GM23248 (cell line): ENCODE measurements around the gene KCNQ5. TPM values are rescaled to one million over a fixed set of nuclear protein-coding genes. Genes with fewer than 3 reads are reported as not detected.

ENCODE experiments used
- DNase-seq: peaks from one replicate; pipeline ENCODE4 v3.0.0-alpha.2; 2015
- H2AFZ ChIP-seq: fragments of 200-600 bp; sonication (generic); 2 replicates; pipeline ENCODE4 v1.6.1; 2016; ENCODE audit warnings: antibody characterized with exemption
- H3F3A ChIP-seq: fragments of 200-600 bp; sonication (generic); 2 replicates; pipeline ENCODE4 v1.6.1; 2016; ENCODE audit warnings: mild to moderate bottlenecking, antibody characterized with exemption, mixed run types; ENCODE audit not compliant: insufficient read depth
- H3K27ac ChIP-seq: fragments of 200-600 bp; sonication (generic); 2 replicates; pipeline ENCODE4 v1.5.1; 2016; ENCODE audit warnings: mild to moderate bottlenecking
- H3K27me3 ChIP-seq: fragments of 200-600 bp; sonication (generic); replicated peaks from 2 replicates; pipeline ENCODE4 v1.6.1; 2016; ENCODE audit warnings: mild to moderate bottlenecking; ENCODE audit not compliant: insufficient read depth
- H3K36me3 ChIP-seq: fragments of 200-600 bp; sonication (generic); 2 replicates; pipeline ENCODE4 v1.6.1; 2016; ENCODE audit warnings: low read depth, mild to moderate bottlenecking
- H3K4me1 ChIP-seq: fragments of 200-600 bp; sonication (generic); 2 replicates; pipeline ENCODE4 v1.6.1; 2016; ENCODE audit warnings: mild to moderate bottlenecking; ENCODE audit not compliant: insufficient read depth
- H3K4me2 ChIP-seq: fragments of 200-600 bp; sonication (generic); one replicate; pipeline ENCODE4 v1.6.1; 2016; ENCODE audit warnings: mild to moderate bottlenecking; ENCODE audit not compliant: unreplicated experiment
- H3K4me3 ChIP-seq: fragments of 200-600 bp; sonication (generic); 2 replicates; pipeline ENCODE4 v1.5.1; 2016; ENCODE audit warnings: mild to moderate bottlenecking
- H3K79me2 ChIP-seq: fragments of 200-600 bp; sonication (generic); 2 replicates; pipeline ENCODE4 v1.6.1; 2016; ENCODE audit warnings: mild to moderate bottlenecking; ENCODE audit not compliant: insufficient read depth
- H3K9ac ChIP-seq: fragments of 200-600 bp; sonication (generic); 2 replicates; pipeline ENCODE4 v1.6.1; 2016; ENCODE audit warnings: mild to moderate bottlenecking
- H3K9me2 ChIP-seq: fragments of 200-600 bp; sonication (generic); 2 replicates; pipeline ENCODE4 v1.6.1; 2016; ENCODE audit warnings: mixed run types, mild to moderate bottlenecking, moderate library complexity; ENCODE audit not compliant: insufficient read depth
- H3K9me3 ChIP-seq: fragments of 200-600 bp; sonication (generic); one replicate; pipeline ENCODE4 v1.6.1; 2017; ENCODE audit warnings: low read depth
- H4K20me1 ChIP-seq: fragments of 200-600 bp; sonication (generic); 2 replicates; pipeline ENCODE4 v1.6.0; 2016; ENCODE audit not compliant: insufficient read depth
- EZH2 ChIP-seq: fragments of 200-600 bp; sonication (generic); IDR thresholded peaks from 2 replicates; pipeline ENCODE4 v1.6.1; 2018; ENCODE audit warnings: antibody characterized with exemption, mild to moderate bottlenecking; ENCODE audit not compliant: insufficient read depth, poor library complexity, severe bottlenecking
- EZH2phosphoT487 ChIP-seq: fragments of 200-600 bp; sonication (generic); IDR thresholded peaks from 2 replicates; pipeline ENCODE4 v1.6.1; 2018; ENCODE audit warnings: antibody characterized with exemption, moderate library complexity, mild to moderate bottlenecking, low read depth; ENCODE audit not compliant: insufficient read depth
- WGBS, 2 experiments: methylation state at CpG; one replicate each; pipeline ENCODE4 v1.1.6; 2015 to 2017; ENCODE audit warnings: low lambda C conversion rate in 2 of 2, low coverage in 1 of 2; ENCODE audit errors: missing lambda C conversion rate in 2 of 2; 5-methylcytosine and 5-hydroxymethylcytosine counted together
- in situ Hi-C: fragments of 300-500 bp; cut with MboI; formaldehyde crosslinking; loops from 2 replicates; pipeline ENCODE4 v1.15.0; 2020
- polyA plus RNA-seq: library from polyadenylated mRNA; unstranded; fragments of >200 nt; fragmentation: Nextera tagmentation; extraction: Ambion mirVana; gene quantifications from 2 replicates; pipeline ENCODE4 v1.2.1, GENCODE V29; 2016
- total RNA-seq: library from RNA; depleted of rRNA; stranded (reverse); fragments of >200 nt; shearing (Covaris generic); gene quantifications from 2 replicates; pipeline ENCODE4 v1.2.3, GENCODE V29; 2014

The KCNQ5 gene
- total and polyA plus RNA-seq, 2 experiments from 2014 or later, result 5.7 to 10.8 TPM

GRCh38 chr6:73129653-73130443 is 508.0 kb downstream of the KCNQ5 start:
- H3F3A ChIP-seq, result no peaks in the 10 kb centered on the region
- H3K4me3 ChIP-seq, result no peak overlapping the region; the same call in 1 of the 2 replicates
- H3K36me3 ChIP-seq, result no peaks in the 10 kb centered on the region
- H3K9me2 ChIP-seq, result no peaks in the 10 kb centered on the region
- H3K4me1 ChIP-seq, result no peaks in the 10 kb centered on the region
- no peak overlapping the region for H3K27ac ChIP-seq
- H3K4me2 ChIP-seq, result no peak overlapping the region
- no peak overlapping the region for H2AFZ ChIP-seq
- no peaks in the 10 kb centered on the region for H4K20me1 ChIP-seq
- no peaks in the 10 kb centered on the region for H3K9me3 ChIP-seq
- no peaks in the 10 kb centered on the region for H3K27me3 ChIP-seq
- in situ Hi-C loops, result loop anchor here (10.0 kb wide), 1 partner anchor 515 kb away; no protein-coding TSS in a partner anchor
- H3K9ac ChIP-seq, result no peak overlapping the region
- DNase-seq, result peak; percentile 89
- H3K79me2 ChIP-seq, result no peaks in the 10 kb centered on the region
- no peak for TF ChIP-seq EZH2phosphoT487
- no peak for TF ChIP-seq EZH2
- 22 to 23% methylated on average over 14 of the region's 14 CpGs for WGBS, 2 experiments

DNA sequence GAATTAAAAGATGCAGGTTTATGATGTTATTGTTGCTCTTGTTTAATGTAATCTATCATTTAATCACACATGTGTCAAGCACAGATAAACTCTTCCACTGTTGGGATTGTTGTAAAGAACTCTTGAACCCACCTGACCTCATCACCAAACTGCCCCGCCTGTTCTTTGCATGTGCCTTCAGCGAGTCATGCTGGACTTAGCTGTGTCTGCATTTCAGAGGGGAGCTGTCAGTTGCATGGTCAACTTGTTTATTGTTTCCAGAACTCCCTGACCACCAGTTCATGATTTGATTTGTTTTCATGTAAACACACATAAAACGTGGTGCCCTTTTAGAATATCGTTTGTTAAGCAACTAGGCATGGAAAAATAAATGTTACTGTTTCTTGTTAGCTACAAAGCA is 509.8 kb downstream of the KCNQ5 start:
- Histone ChIP-seq H3K27me3 (no peaks in the 10 kb centered on the region), H3K9me2 (no peaks in the 10 kb centered on the region), H3K9ac (no peak overlapping the region), H3F3A (no peaks in the 10 kb centered on the region), H3K9me3 (no peaks in the 10 kb centered on the region), H3K79me2 (no peaks in the 10 kb centered on the region), H3K36me3 (no peaks in the 10 kb centered on the region; the same call in 1 of the 2 replicates), H3K27ac (no peak overlapping the region), H2AFZ (no peak overlapping the region), H3K4me3 (no peak overlapping the region), H4K20me1 (no peaks in the 10 kb centered on the region), H3K4me2 (no peak overlapping the region), H3K4me1 (no peaks in the 10 kb centered on the region)
- no peak for TF ChIP-seq EZH2
- no peak for TF ChIP-seq EZH2phosphoT487
- in situ Hi-C loops, result loop anchor here (10.0 kb wide), 1 partner anchor 517 kb away; no protein-coding TSS in a partner anchor
- WGBS, 2 experiments, result 65 to 68% methylated on average over 4 of the region's 4 CpGs
- DNase-seq, result peak; percentile 53

GRCh38 chr6:73134588-73134987 is 512.7 kb downstream of the KCNQ5 start:
- Histone ChIP-seq H3K9me3 (no peaks in the 10 kb centered on the region), H3K9ac (no peak overlapping the region), H3K27me3 (no peaks in the 10 kb centered on the region), H3K4me1 (no peaks in the 10 kb centered on the region), H3K36me3 (no peaks in the 10 kb centered on the region; the same call in 1 of the 2 replicates), H3K4me2 (no peak overlapping the region), H2AFZ (no peak overlapping the region), H3K79me2 (no peaks in the 10 kb centered on the region), H3K9me2 (no peaks in the 10 kb centered on the region), H3F3A (no peaks in the 10 kb centered on the region), H3K27ac (no peak overlapping the region), H4K20me1 (no peaks in the 10 kb centered on the region), H3K4me3 (no peak overlapping the region)
- in situ Hi-C loops, result loop anchor here (10.0 kb wide), 1 partner anchor 520 kb away; no protein-coding TSS in a partner anchor
- TF ChIP-seq EZH2, result no peak
- TF ChIP-seq EZH2phosphoT487, result no peak
- 75 to 77% methylated on average over 11 of the region's 11 CpGs for WGBS, 2 experiments
- DNase-seq, result peak; percentile 51

GRCh38 chr6:73139681-73140383 is 518.0 kb downstream of the KCNQ5 start:
- Histone ChIP-seq H3K27ac (no peak overlapping the region), H3K9me2 (no peaks in the 10 kb centered on the region), H3K36me3 (no peaks in the 10 kb centered on the region; the same call in 1 of the 2 replicates), H3K4me1 (no peaks in the 10 kb centered on the region), H2AFZ (no peak overlapping the region), H3K4me2 (no peak overlapping the region), H3K27me3 (no peaks in the 10 kb centered on the region), H4K20me1 (no peaks in the 10 kb centered on the region), H3K4me3 (no peak overlapping the region), H3F3A (no peaks in the 10 kb centered on the region), H3K79me2 (no peaks in the 10 kb centered on the region), H3K9ac (no peak overlapping the region), H3K9me3 (no peaks in the 10 kb centered on the region)
- no peak for DNase-seq
- WGBS, 2 experiments, result 62 to 72% methylated on average over 3 of the region's 3 CpGs
- TF ChIP-seq EZH2, result no peak
- TF ChIP-seq EZH2phosphoT487, result no peak
- in situ Hi-C loops, result loop anchor here (10.0 kb wide), 1 partner anchor 525 kb away; no protein-coding TSS in a partner anchor
